ENCODE measurements around the gene C15orf39.
"Not testable (repeated sequence)": the region's sequence is repeated elsewhere in the genome, so short reads cannot be mapped to it uniquely, and the experiment has no call there.

Gene C15orf39

GRCh38 chr15:75234191-75234810, 32.6 kb downstream of the C15orf39 start:
- no peaks in the 10 kb centered on the region for H3K36me3 ChIP-seq (ENCODE audit: insufficient read depth, low read length)
- no peak overlapping the region for H3K9ac ChIP-seq (ENCODE audit: low read depth, low read length)
- H3K4me1 ChIP-seq (ENCODE audit: insufficient read depth, low read length), result no peaks in the 10 kb centered on the region
- no peak overlapping the region for H3K27ac ChIP-seq (ENCODE audit: low read depth, low read length)
- 92% methylated on average over 5 of the region's 5 CpGs for WGBS
- H3K9me3 ChIP-seq (ENCODE audit: insufficient read depth, low read depth, low read length), result no peaks in the 10 kb centered on the region
- H3K4me3 ChIP-seq (ENCODE audit: low read length), result no peak overlapping the region
- H3K27me3 ChIP-seq (ENCODE audit: insufficient read depth, low read length), result no peaks in the 10 kb centered on the region

- Histone ChIP-seq H3K9me3 (ENCODE audit: insufficient read depth, low read depth, low read length) (no peaks in the 10 kb centered on the region), H3K27ac (ENCODE audit: low read depth, low read length) (no peak overlapping the region), H3K9ac (ENCODE audit: low read depth, low read length) (no peak overlapping the region), H3K36me3 (ENCODE audit: insufficient read depth, low read length) (no peaks in the 10 kb centered on the region), H3K27me3 (ENCODE audit: insufficient read depth, low read length) (no peaks in the 10 kb centered on the region), H3K4me1 (ENCODE audit: insufficient read depth, low read length) (no peaks in the 10 kb centered on the region), H3K4me3 (ENCODE audit: low read length) (no peak overlapping the region)
- WGBS, result 92% methylated on average over 10 of the region's 10 CpGs
These were observed 33.5 kb downstream of the C15orf39 start for GRCh38 chr15:75235051-75235673.

DNA sequence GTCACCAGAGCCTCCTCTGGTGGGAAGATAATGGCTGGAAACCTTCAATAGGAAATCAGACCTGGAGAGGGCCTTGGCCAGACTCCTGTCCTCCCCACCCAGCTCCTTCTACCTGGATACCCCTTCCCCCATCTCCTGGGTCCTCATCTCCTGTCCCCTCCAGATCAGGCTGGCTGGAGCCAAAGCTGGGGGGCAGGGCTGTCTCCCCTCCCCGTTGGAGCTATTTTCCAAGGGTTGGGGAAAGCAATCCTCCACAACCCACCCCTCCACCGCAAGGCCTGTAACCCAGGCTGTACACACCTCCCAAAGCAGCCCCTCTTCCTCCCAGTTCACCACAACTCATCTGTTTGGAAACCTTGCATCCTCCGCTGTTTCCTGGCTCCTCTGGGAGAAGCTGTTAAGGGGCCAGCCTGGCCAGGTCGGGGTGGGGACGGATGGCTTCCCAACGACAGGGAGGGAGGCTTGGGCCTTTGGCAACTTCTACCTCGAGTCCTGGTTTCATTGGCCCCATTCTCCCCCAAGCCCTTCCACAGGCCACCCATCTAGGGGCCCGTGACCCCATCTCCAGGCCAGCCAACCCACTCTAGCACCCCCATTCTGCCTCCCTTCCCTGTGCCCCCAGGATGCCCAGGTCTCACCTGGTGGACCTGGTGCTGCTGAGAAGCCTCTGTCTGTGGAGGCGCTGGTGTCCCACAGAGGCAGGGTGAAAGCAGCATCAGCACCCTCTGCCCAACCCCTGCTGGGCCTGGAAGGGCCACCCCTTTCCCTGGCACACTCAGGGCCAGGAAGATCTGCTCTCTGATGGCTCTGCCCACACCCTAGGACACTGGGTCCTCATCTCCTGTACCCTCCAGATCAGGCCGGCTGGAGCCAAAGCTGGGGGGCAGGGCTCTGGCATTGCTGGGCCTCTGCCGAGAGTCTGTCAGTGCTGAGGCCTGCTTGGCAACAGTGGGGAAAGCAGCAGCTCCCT, 34.4 kb downstream of the C15orf39 start:
- Histone ChIP-seq H3K27me3 (ENCODE audit: insufficient read depth, low read length) (no peaks in the 10 kb centered on the region), H3K9me3 (ENCODE audit: insufficient read depth, low read depth, low read length) (no peaks in the 10 kb centered on the region), H3K4me3 (ENCODE audit: low read length) (no peak overlapping the region), H3K27ac (ENCODE audit: low read depth, low read length) (no peak overlapping the region), H3K36me3 (ENCODE audit: insufficient read depth, low read length) (no peaks in the 10 kb centered on the region), H3K9ac (ENCODE audit: low read depth, low read length) (no peak overlapping the region), H3K4me1 (ENCODE audit: insufficient read depth, low read length) (no peaks in the 10 kb centered on the region)
- WGBS, result 93% methylated on average over 11 of the region's 11 CpGs

DNA sequence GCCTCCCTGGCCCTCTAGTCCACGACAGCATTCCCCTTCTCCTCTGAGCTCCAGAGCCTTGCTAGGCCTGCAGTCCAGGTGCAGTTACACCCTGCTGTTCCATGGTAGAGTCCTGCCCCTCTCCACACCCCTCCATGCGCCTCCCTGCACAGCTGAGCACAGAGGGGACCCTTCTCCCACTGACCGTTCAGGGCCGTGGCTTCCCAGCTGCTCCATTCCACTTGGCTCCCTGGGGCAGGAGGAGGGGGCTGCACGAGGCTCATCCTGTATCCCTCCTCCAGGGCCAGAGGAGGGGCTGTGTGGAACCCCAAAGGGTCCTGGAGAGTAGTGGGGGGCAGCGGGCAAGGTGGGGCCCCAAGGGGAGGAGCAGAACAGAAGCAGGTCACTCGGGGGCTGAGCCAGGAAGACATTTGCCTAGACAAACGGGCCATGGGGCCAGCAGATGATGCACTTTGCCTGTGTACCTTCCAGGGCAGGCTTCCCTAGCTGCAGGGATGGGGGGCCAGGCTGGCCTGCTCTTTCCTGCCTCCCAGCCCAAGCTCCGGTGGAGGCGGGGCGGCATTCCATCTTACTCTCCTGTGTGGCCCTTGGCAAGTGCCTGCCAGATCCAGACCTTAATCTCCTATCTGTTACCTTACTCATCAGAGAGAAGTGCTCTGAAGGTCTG, 35.8 kb downstream of the C15orf39 start:
- Histone ChIP-seq H3K4me3 (ENCODE audit: low read length) (no peak overlapping the region), H3K9me3 (ENCODE audit: insufficient read depth, low read depth, low read length) (no peaks in the 10 kb centered on the region), H3K4me1 (ENCODE audit: insufficient read depth, low read length) (no peaks in the 10 kb centered on the region), H3K36me3 (ENCODE audit: insufficient read depth, low read length) (no peaks in the 10 kb centered on the region), H3K27me3 (ENCODE audit: insufficient read depth, low read length) (no peaks in the 10 kb centered on the region), H3K9ac (ENCODE audit: low read depth, low read length) (no peak overlapping the region), H3K27ac (ENCODE audit: low read depth, low read length) (no peak overlapping the region)
- 82% methylated on average over 11 of the region's 11 CpGs for WGBS

DNA sequence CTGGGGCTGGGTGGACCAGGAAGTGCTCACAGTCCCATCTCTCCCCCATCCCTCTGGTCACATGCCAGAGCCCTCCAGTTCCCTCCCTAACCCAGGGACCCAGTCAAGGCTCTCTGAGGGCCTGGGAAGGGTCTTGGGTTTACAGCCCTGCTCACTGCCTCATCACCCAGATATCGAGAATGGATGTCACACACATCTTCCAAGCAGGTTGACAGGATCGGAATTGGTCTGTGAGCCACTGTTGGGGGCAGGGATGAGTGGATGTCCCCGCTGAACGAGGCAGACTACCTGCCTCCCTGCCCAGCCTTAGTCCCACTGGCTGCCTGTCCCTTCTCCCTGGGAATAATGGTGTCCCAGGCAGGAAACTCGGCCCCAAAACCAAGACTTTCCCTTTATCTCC, 36.5 kb downstream of the C15orf39 start:
- Histone ChIP-seq H3K9me3 (ENCODE audit: insufficient read depth, low read depth, low read length) (no peaks in the 10 kb centered on the region), H3K4me1 (ENCODE audit: insufficient read depth, low read length) (no peaks in the 10 kb centered on the region), H3K36me3 (ENCODE audit: insufficient read depth, low read length) (no peaks in the 10 kb centered on the region), H3K9ac (ENCODE audit: low read depth, low read length) (no peak overlapping the region), H3K27me3 (ENCODE audit: insufficient read depth, low read length) (no peaks in the 10 kb centered on the region), H3K27ac (ENCODE audit: low read depth, low read length) (no peak overlapping the region), H3K4me3 (ENCODE audit: low read length) (no peak overlapping the region)
- 87% methylated on average over 5 of the region's 5 CpGs for WGBS

DNA sequence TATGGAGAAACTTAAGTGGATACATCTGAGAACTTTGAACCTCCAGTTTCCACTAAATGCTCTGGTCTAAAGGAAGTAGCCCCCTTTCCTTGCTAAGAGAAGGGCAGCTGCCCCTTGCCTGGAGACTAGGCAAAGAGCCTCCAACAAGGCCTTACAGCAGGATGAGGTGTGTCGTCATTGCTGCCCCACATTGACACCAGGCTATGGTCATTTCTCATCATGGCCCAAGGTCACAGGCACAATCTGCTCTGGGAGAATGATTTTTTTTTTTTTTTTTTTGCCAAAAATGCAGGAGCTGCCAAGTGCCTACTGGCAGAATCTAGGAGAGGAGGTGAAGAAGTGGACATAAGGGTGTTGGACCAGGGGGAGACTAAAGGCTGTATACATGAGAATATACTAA, 44.1 kb downstream of the C15orf39 start:
- WGBS, result 91% methylated on average over 1 of the region's 1 CpG
- H3K9ac ChIP-seq (ENCODE audit: low read depth, low read length); H3K36me3 ChIP-seq (ENCODE audit: insufficient read depth, low read length); H3K4me1 ChIP-seq (ENCODE audit: insufficient read depth, low read length); H3K27me3 ChIP-seq (ENCODE audit: insufficient read depth, low read length); H3K4me3 ChIP-seq (ENCODE audit: low read length); H3K27ac ChIP-seq (ENCODE audit: low read depth, low read length); H3K9me3 ChIP-seq (ENCODE audit: insufficient read depth, low read depth, low read length): not testable (repeated sequence)

DNA sequence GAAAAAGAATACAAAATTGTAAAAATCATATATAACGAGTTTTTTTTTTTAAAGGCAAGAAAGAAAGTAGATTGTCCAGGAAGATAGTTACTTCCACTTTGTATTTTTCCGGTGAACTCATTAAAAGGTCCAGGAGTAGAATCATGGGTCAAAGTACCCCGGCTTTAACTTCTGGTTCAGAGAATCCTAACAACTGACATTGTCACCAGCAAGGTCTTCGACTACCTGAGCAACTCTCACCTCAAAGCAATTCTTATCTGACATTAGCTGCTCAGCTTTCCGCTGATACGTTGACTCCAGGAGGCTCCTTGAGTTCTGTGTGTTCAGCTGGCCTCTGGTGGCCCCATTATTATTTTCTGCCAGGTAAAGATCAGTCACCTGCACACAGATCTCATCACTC, 47.3 kb downstream of the C15orf39 start:
- not testable (repeated sequence) for H3K27me3 ChIP-seq (ENCODE audit: insufficient read depth, low read length); H3K27ac ChIP-seq (ENCODE audit: low read depth, low read length); H3K4me3 ChIP-seq (ENCODE audit: low read length); H3K36me3 ChIP-seq (ENCODE audit: insufficient read depth, low read length); H3K9ac ChIP-seq (ENCODE audit: low read depth, low read length); H3K9me3 ChIP-seq (ENCODE audit: insufficient read depth, low read depth, low read length)
- peaks cover 16% of the 10 kb centered on the region; the same call in 1 of the 2 replicates for H3K4me1 ChIP-seq (ENCODE audit: insufficient read depth, low read length)
- WGBS, result 84% methylated on average over 6 of the region's 6 CpGs

DNA sequence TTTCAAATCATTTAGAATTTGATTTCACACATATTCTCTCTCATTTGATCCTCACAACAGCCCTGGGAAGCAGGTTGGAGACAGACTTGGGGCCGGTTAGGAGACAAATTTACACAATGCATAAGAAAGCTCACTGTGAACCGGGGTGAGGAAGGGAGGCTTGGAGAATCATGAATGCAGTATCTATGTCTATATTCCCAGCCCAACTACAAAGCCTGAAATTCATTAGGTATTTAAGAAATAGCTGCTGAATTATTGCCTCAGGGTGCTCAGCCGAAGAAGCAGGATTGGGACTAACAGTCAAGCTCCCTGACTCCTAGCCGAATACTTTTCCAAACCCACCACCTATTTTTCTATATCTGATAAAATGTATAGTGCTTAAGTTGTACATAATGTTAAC, 48.0 kb downstream of the C15orf39 start:
- 74% methylated on average over 3 of the region's 4 CpGs for WGBS
- no peaks in the 10 kb centered on the region for H3K27me3 ChIP-seq (ENCODE audit: insufficient read depth, low read length)

GRCh38 chr15:75251343-75251742, 49.7 kb downstream of the C15orf39 start:
- H3K27me3 ChIP-seq (ENCODE audit: insufficient read depth, low read length); H3K4me3 ChIP-seq (ENCODE audit: low read length): not testable (repeated sequence)
- 96% methylated on average over 3 of the region's 4 CpGs for WGBS

More for the DNA sequence above, 48.0 kb downstream of the C15orf39 start:
- peaks cover 16% of the 10 kb centered on the region; the same call in 1 of the 2 replicates for H3K4me1 ChIP-seq (ENCODE audit: insufficient read depth, low read length)
- no peaks in the 10 kb centered on the region for H3K9me3 ChIP-seq (ENCODE audit: insufficient read depth, low read depth, low read length)
- no peak overlapping the region for H3K9ac ChIP-seq (ENCODE audit: low read depth, low read length)
- H3K27ac ChIP-seq (ENCODE audit: low read depth, low read length), result no peak overlapping the region
- no peaks in the 10 kb centered on the region for H3K36me3 ChIP-seq (ENCODE audit: insufficient read depth, low read length)
- no peak overlapping the region for H3K4me3 ChIP-seq (ENCODE audit: low read length)

DNA sequence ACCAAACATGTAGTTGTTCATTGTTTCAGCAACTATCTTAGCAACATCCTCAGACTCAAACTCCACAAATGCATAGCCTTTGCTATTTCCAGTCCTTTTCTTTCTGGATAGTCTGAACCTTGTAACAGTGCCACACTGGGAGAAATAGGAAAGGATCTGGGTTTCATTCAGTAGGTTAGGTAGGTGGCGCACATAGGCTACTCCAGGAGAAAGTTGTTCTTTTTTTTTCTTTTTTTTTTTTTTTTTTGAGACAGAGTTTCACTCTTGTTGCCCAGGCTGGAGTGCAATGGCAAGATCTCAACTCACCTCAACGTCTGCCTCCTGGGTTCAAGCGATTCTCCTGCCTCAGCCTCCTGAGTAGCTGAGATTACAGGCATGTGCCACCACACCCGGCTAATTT, 50.6 kb downstream of the C15orf39 start:
- not testable (repeated sequence) for H3K27ac ChIP-seq (ENCODE audit: low read depth, low read length); H3K36me3 ChIP-seq (ENCODE audit: insufficient read depth, low read length); H3K9me3 ChIP-seq (ENCODE audit: insufficient read depth, low read depth, low read length); H3K9ac ChIP-seq (ENCODE audit: low read depth, low read length); H3K27me3 ChIP-seq (ENCODE audit: insufficient read depth, low read length); H3K4me3 ChIP-seq (ENCODE audit: low read length)
- H3K4me1 ChIP-seq (ENCODE audit: insufficient read depth, low read length), result peaks cover 16% of the 10 kb centered on the region; the same call in 1 of the 2 replicates
- WGBS, result 82% methylated on average over 4 of the region's 4 CpGs

More at GRCh38 chr15:75251343-75251742, 49.7 kb downstream of the C15orf39 start:
- not testable (repeated sequence) for H3K36me3 ChIP-seq (ENCODE audit: insufficient read depth, low read length); H3K9ac ChIP-seq (ENCODE audit: low read depth, low read length); H3K27ac ChIP-seq (ENCODE audit: low read depth, low read length); H3K9me3 ChIP-seq (ENCODE audit: insufficient read depth, low read depth, low read length)
- peaks cover 16% of the 10 kb centered on the region; the same call in 1 of the 2 replicates for H3K4me1 ChIP-seq (ENCODE audit: insufficient read depth, low read length)

- no CpG with 5 or more reads among the region's 2 CpGs for WGBS
- H3K27ac ChIP-seq (ENCODE audit: low read depth, low read length); H3K9me3 ChIP-seq (ENCODE audit: insufficient read depth, low read depth, low read length); H3K36me3 ChIP-seq (ENCODE audit: insufficient read depth, low read length); H3K4me1 ChIP-seq (ENCODE audit: insufficient read depth, low read length); H3K4me3 ChIP-seq (ENCODE audit: low read length); H3K27me3 ChIP-seq (ENCODE audit: insufficient read depth, low read length); H3K9ac ChIP-seq (ENCODE audit: low read depth, low read length): not testable (repeated sequence)
These were observed 56.4 kb downstream of the C15orf39 start, which contains the start of gene GOLGA6C for GRCh38 chr15:75258034-75258433. Gene GOLGA6C, plus strand, starts transcription at chr15:75258334. Its CDS starts 265 bp downstream, at chr15:75258599.

All from HUES64 (cell line).